Breast epithelium (tissue), 3 donors: Measurements from ENCODE around the gene HAND1.

Experiments
- POLR2AphosphoS5 ChIP-seq, 3 donors: sonication (generic); formaldehyde crosslinking; IDR thresholded peaks; one replicate each; pipeline ENCODE4 v1.6.1; 2017; ENCODE audit warnings: antibody characterized with exemption in 3 of 3
- TF ChIP-seq, protein P1 (sequence below), 3 donors: fragments of 450-650 bp; IDR thresholded peaks; one replicate each; pipeline ENCODE4 v1.5.1; 2016 to 2017; ENCODE audit warnings: antibody characterized with exemption in 3 of 3, mild to moderate bottlenecking in 3 of 3, moderate library complexity in 3 of 3

DNA sequence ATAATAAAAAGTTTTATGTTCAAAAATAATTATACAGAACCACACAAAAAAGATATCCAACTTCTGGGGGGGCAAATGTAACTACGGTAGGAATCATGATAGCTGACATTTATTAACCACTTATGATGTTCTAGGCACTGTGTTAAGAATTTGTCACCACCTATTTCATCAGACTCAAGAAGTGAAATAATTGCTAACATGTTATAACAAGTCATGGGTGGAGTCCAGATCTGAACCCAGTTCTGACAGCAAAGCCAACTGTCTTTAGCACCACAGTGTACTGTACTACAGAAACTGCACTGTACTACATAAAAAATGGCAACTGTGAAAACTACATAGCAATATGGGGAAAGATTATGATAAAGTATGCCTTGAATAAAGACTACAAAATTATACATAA lies 35.2 kb downstream of the HAND1 start:
- TF ChIP-seq, protein P1, sequence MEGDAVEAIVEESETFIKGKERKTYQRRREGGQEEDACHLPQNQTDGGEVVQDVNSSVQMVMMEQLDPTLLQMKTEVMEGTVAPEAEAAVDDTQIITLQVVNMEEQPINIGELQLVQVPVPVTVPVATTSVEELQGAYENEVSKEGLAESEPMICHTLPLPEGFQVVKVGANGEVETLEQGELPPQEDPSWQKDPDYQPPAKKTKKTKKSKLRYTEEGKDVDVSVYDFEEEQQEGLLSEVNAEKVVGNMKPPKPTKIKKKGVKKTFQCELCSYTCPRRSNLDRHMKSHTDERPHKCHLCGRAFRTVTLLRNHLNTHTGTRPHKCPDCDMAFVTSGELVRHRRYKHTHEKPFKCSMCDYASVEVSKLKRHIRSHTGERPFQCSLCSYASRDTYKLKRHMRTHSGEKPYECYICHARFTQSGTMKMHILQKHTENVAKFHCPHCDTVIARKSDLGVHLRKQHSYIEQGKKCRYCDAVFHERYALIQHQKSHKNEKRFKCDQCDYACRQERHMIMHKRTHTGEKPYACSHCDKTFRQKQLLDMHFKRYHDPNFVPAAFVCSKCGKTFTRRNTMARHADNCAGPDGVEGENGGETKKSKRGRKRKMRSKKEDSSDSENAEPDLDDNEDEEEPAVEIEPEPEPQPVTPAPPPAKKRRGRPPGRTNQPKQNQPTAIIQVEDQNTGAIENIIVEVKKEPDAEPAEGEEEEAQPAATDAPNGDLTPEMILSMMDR (IDR thresholded peaks at IDR 0.05), result no peak
- TF ChIP-seq POLR2AphosphoS5 (IDR thresholded peaks at IDR 0.05), result no peak
